Measurements from ENCODE around the gene TMEM126B.

TMEM126B gene

GRCh38 chr11:85627998-85628770, at the start of gene TMEM126B:
Gene TMEM126B, plus strand, starts transcription at chr11:85628593. Its CDS starts 15 bp downstream, at chr11:85628608.
- ATAC-seq: peak; percentile 99
- TF ChIP-seq TCF4 (CRISPR knock-in tag; IDR thresholded peaks at IDR 0.05; ENCODE audit: borderline replicate concordance) (no peak), SNAI2 (CRISPR knock-in tag; IDR thresholded peaks at IDR 0.05) (no peak), ZNF8 (CRISPR knock-in tag; IDR thresholded peaks at IDR 0.05) (no peak), TSHZ2 (CRISPR knock-in tag; IDR thresholded peaks at IDR 0.05) (no peak), TOX (CRISPR knock-in tag; IDR thresholded peaks at IDR 0.05; ENCODE audit: borderline replicate concordance) (no peak), POU6F1 (CRISPR knock-in tag; IDR thresholded peaks at IDR 0.05; ENCODE audit: borderline replicate concordance, low read depth) (no peak), CSRNP3 (CRISPR knock-in tag; IDR thresholded peaks at IDR 0.05) (no peak)

- TF ChIP-seq PATZ1 (CRISPR knock-in tag; IDR thresholded peaks at IDR 0.05; ENCODE audit: borderline replicate concordance) (no peak), ZC3H10 (CRISPR knock-in tag; IDR thresholded peaks at IDR 0.05) (no peak), ISL1 (CRISPR knock-in tag; IDR thresholded peaks at IDR 0.05) (no peak), TCF4 (CRISPR knock-in tag; IDR thresholded peaks at IDR 0.05; ENCODE audit: borderline replicate concordance) (no peak), TSHZ2 (CRISPR knock-in tag; IDR thresholded peaks at IDR 0.05) (no peak), POU6F1 (CRISPR knock-in tag; IDR thresholded peaks at IDR 0.05; ENCODE audit: borderline replicate concordance, low read depth) (no peak), OSR1 (CRISPR knock-in tag; IDR thresholded peaks at IDR 0.05) (no peak), GLIS3 (CRISPR knock-in tag; IDR thresholded peaks at IDR 0.05) (no peak), ZFP30 (CRISPR knock-in tag; IDR thresholded peaks at IDR 0.05) (no peak), RARB (CRISPR knock-in tag; IDR thresholded peaks at IDR 0.05) (no peak), ARNTL (CRISPR knock-in tag; IDR thresholded peaks at IDR 0.05; ENCODE audit: borderline replicate concordance, low read depth) (no peak), ZNF8 (CRISPR knock-in tag; IDR thresholded peaks at IDR 0.05) (no peak), CSRNP3 (CRISPR knock-in tag; IDR thresholded peaks at IDR 0.05) (no peak), TOX (CRISPR knock-in tag; IDR thresholded peaks at IDR 0.05; ENCODE audit: borderline replicate concordance) (no peak), SNAI2 (CRISPR knock-in tag; IDR thresholded peaks at IDR 0.05) (no peak), ZNF565 (CRISPR knock-in tag; conservative IDR thresholded peaks at IDR 0.05; ENCODE audit: low read depth) (no peak), ZFP3 (CRISPR knock-in tag; IDR thresholded peaks at IDR 0.05) (no peak), PPARA (CRISPR knock-in tag; IDR thresholded peaks at IDR 0.05; ENCODE audit: borderline replicate concordance) (no peak), BACH2 (CRISPR knock-in tag; IDR thresholded peaks at IDR 0.05; ENCODE audit: borderline replicate concordance) (no peak), CREB5 (CRISPR knock-in tag; IDR thresholded peaks at IDR 0.05; ENCODE audit: low read depth) (no peak)
Measured at GRCh38 chr11:85582111-85582510, 46.3 kb upstream of the TMEM126B start.

More at GRCh38 chr11:85582111-85582510, 46.3 kb upstream of the TMEM126B start:
- ATAC-seq: no peak

Measured in SK-N-SH treated with all-trans-retinoic acid at 6 μM for 48 hours (cell line).